ENCODE results near the gene ABHD16A.

DNA sequence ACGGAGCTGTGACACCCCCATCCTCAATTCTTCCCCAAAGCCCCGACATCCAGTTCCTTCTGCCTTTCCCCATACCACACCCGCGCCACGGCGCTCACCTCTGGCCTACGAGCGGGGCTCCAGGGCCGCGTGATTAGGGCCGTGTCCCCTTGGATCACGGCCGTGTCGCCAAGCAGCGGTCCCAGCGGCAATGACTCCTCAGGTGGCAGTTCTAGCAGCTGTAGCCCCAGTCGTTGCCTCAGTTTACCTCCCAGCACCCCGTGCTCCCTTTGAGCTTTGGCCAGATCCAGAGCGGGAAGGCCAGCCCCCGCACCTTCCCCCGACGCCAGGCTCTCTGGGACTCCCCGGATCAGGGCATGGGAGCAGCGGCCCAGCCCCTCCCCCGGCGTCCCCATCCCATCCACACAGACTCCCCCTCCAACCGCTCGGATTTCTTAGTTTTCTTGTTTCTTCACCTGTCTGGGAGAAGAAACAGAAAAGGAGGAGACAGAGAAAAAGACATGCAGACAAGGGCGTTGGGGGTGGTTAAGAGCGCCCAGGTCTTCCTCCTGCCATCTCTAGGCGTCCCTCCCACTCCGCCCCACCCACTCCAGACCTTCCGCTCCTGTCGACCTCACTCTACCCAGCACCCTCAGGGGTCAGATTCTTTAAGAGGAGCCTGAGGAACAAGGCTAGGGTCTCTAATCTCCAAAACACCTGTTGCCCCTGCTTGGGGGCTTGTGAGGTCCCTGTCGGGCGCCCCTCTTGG lies 25.8 kb upstream of the ABHD16A start, which contains the start of gene DDAH2:
- TF ChIP-seq, protein P1, sequence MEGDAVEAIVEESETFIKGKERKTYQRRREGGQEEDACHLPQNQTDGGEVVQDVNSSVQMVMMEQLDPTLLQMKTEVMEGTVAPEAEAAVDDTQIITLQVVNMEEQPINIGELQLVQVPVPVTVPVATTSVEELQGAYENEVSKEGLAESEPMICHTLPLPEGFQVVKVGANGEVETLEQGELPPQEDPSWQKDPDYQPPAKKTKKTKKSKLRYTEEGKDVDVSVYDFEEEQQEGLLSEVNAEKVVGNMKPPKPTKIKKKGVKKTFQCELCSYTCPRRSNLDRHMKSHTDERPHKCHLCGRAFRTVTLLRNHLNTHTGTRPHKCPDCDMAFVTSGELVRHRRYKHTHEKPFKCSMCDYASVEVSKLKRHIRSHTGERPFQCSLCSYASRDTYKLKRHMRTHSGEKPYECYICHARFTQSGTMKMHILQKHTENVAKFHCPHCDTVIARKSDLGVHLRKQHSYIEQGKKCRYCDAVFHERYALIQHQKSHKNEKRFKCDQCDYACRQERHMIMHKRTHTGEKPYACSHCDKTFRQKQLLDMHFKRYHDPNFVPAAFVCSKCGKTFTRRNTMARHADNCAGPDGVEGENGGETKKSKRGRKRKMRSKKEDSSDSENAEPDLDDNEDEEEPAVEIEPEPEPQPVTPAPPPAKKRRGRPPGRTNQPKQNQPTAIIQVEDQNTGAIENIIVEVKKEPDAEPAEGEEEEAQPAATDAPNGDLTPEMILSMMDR (conservative IDR thresholded peaks at IDR 0.05) = peak; percentile 81
- no peak for TF ChIP-seq ZFX (IDR thresholded peaks at IDR 0.05)
